Astrocyte (in vitro differentiated cells and primary cell): Measurements from ENCODE around the gene MRPL3. TPM values are rescaled to one million over a fixed set of nuclear protein-coding genes. Genes with fewer than 3 reads are reported as not detected.

ENCODE experiments used
- DNase-seq: peaks from one replicate; pipeline ENCODE4 v3.0.0-alpha.2; 2010; ENCODE audit warnings: low read depth
- FAIRE-seq: peaks from 2 replicates; lab custom pipeline; 2011; peaks lifted over from hg19 to GRCh38; lab: Jason Lieb, UNC
- H2AFZ ChIP-seq: 2 replicates; pipeline ENCODE4 v1.6.0; 2012; ENCODE audit warnings: low read depth, low read length, inconsistent platforms
- H3K27ac ChIP-seq: 2 replicates; pipeline ENCODE4 v1.5.1; 2011; ENCODE audit warnings: low read depth, low read length, inconsistent platforms
- H3K27me3 ChIP-seq: 2 replicates; pipeline ENCODE4 v1.6.0; 2011; ENCODE audit warnings: low read length, inconsistent platforms; ENCODE audit not compliant: insufficient read depth
- H3K36me3 ChIP-seq: 2 replicates; pipeline ENCODE4 v1.5.1; 2011; ENCODE audit warnings: low read length, inconsistent platforms; ENCODE audit not compliant: insufficient read depth
- H3K4me1 ChIP-seq: 2 replicates; pipeline ENCODE4 v1.5.1; 2011; ENCODE audit warnings: low read length, inconsistent platforms; ENCODE audit not compliant: insufficient read depth
- H3K4me2 ChIP-seq: 2 replicates; pipeline ENCODE4 v1.6.0; 2012; ENCODE audit warnings: low read length, inconsistent platforms
- H3K4me3 ChIP-seq: 2 replicates; pipeline ENCODE4 v1.5.1; 2011; ENCODE audit warnings: low read depth, mild to moderate bottlenecking, low read length, inconsistent platforms; ENCODE audit not compliant: insufficient read depth
- H3K79me2 ChIP-seq: 2 replicates; pipeline ENCODE4 v1.6.0; 2012; ENCODE audit warnings: mild to moderate bottlenecking, low read length, inconsistent platforms; ENCODE audit not compliant: insufficient read depth
- H3K9ac ChIP-seq: 2 replicates; pipeline ENCODE4 v1.6.0; 2012; ENCODE audit warnings: mild to moderate bottlenecking, low read length, inconsistent platforms
- H3K9me3 ChIP-seq: 2 replicates; pipeline ENCODE4 v1.5.1; 2012; ENCODE audit warnings: low read depth, mild to moderate bottlenecking, low read length, inconsistent platforms; ENCODE audit not compliant: insufficient read depth
- H4K20me1 ChIP-seq: 2 replicates; pipeline ENCODE4 v1.6.0; 2012; ENCODE audit warnings: low read length, inconsistent platforms; ENCODE audit not compliant: insufficient read depth
- H3K27ac Mint-ChIP-seq: one replicate; pipeline ENCODE4 v1.8.0; 2021; ENCODE audit warnings: mild to moderate bottlenecking, mixed read lengths; ENCODE audit not compliant: unreplicated experiment
- H3K27me3 Mint-ChIP-seq: one replicate; pipeline ENCODE4 v1.8.0; 2021; ENCODE audit warnings: low read depth, mixed read lengths; ENCODE audit not compliant: unreplicated experiment
- H3K36me3 Mint-ChIP-seq: one replicate; pipeline ENCODE4 v1.8.0; 2021; ENCODE audit warnings: low read depth, mixed read lengths; ENCODE audit not compliant: unreplicated experiment
- H3K4me1 Mint-ChIP-seq: one replicate; pipeline ENCODE4 v1.8.0; 2021; ENCODE audit warnings: low read depth, mixed read lengths; ENCODE audit not compliant: unreplicated experiment
- H3K4me3 Mint-ChIP-seq: one replicate; pipeline ENCODE4 v1.8.0; 2021; ENCODE audit warnings: mild to moderate bottlenecking, moderate library complexity, mixed read lengths; ENCODE audit not compliant: unreplicated experiment
- H3K9me3 Mint-ChIP-seq: one replicate; pipeline ENCODE4 v1.8.0; 2021; ENCODE audit warnings: mild to moderate bottlenecking, mixed read lengths; ENCODE audit not compliant: unreplicated experiment
- EZH2 ChIP-seq: IDR thresholded peaks from 2 replicates; pipeline ENCODE4 v1.6.1; 2012; ENCODE audit warnings: mild to moderate bottlenecking, low read length, inconsistent platforms; ENCODE audit not compliant: insufficient read depth
- total RNA-seq: library from RNA; stranded (reverse); gene quantifications from 2 replicates; pipeline ENCODE4 v1.2.1, GENCODE V29; 2021
- TF ChIP-seq, protein P1 (sequence below): IDR thresholded peaks from 2 replicates; pipeline ENCODE4 v1.5.1; 2011; ENCODE audit warnings: low read depth, mild to moderate bottlenecking, inconsistent platforms, low read length, moderate library complexity; ENCODE audit not compliant: insufficient read depth

The MRPL3 gene
- total RNA-seq, 1 donor from 2014 or later = 76.1 TPM

DNA sequence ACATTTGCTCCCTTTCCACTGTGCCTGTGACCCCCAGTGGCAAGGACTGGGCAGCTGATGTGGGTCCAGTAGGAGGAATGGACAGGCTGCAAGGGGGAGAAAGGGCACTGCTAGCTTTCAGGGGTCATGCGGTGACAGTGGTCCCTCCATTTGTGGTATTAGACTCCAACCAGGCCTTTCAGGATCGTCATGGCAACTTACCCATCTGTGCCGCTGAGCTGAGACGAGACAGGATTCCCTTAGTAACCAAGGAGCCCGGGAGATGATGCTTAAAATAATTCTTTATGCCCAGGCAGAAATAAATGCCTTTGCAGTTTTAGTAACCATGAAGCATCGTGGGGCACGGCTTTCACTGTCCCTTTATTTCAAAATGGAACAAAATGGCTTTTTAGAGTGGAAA, 15.9 kb upstream of the MRPL3 start:
- no peak for FAIRE-seq
- H3K27me3 Mint-ChIP-seq = peaks cover 3% of the 10 kb centered on the region
- H3K9ac ChIP-seq = no peak overlapping the region
- H3K4me1 ChIP-seq = no peaks in the 10 kb centered on the region
- no peaks in the 10 kb centered on the region for H4K20me1 ChIP-seq
- H3K4me2 ChIP-seq = no peak overlapping the region
- H3K27ac ChIP-seq = no peak overlapping the region
- DNase-seq = no peak
- H3K9me3 Mint-ChIP-seq = peaks cover 8% of the 10 kb centered on the region
- H3K4me3 Mint-ChIP-seq = no peak overlapping the region
- no peak overlapping the region for H2AFZ ChIP-seq
- peaks cover 2% of the 10 kb centered on the region for H3K27me3 ChIP-seq
- no peak for TF ChIP-seq EZH2
- TF ChIP-seq, protein P1, sequence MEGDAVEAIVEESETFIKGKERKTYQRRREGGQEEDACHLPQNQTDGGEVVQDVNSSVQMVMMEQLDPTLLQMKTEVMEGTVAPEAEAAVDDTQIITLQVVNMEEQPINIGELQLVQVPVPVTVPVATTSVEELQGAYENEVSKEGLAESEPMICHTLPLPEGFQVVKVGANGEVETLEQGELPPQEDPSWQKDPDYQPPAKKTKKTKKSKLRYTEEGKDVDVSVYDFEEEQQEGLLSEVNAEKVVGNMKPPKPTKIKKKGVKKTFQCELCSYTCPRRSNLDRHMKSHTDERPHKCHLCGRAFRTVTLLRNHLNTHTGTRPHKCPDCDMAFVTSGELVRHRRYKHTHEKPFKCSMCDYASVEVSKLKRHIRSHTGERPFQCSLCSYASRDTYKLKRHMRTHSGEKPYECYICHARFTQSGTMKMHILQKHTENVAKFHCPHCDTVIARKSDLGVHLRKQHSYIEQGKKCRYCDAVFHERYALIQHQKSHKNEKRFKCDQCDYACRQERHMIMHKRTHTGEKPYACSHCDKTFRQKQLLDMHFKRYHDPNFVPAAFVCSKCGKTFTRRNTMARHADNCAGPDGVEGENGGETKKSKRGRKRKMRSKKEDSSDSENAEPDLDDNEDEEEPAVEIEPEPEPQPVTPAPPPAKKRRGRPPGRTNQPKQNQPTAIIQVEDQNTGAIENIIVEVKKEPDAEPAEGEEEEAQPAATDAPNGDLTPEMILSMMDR = no peak
- H3K36me3 Mint-ChIP-seq = no peaks in the 10 kb centered on the region
- no peaks in the 10 kb centered on the region for H3K79me2 ChIP-seq
- no peaks in the 10 kb centered on the region for H3K36me3 ChIP-seq
- H3K4me3 ChIP-seq = no peak overlapping the region
- no peaks in the 10 kb centered on the region for H3K9me3 ChIP-seq
- H3K4me1 Mint-ChIP-seq = no peaks in the 10 kb centered on the region
- H3K27ac Mint-ChIP-seq = no peak overlapping the region

DNA sequence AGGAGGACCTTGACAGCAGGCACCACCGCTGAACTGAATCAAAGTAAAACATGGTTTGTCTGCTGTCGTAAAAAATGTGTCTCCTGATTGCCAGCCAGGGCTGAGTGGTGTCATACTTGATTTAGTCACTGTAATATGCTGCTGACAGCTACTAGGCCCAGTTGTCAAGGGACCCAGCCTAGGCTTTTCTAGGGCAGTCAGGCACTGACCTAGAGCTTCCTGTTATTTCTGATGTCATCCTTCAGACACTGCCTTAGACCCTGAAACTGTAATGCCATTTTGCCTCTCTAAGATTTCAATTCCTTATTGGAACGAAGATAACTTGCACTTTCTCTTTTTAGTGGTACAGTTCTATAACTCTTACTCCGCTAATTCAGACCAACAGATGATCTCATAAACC, 2.6 kb upstream of the MRPL3 start:
- H3K36me3 Mint-ChIP-seq = peaks cover 5% of the 10 kb centered on the region
- DNase-seq (no peak), FAIRE-seq (no peak)
- H3K36me3 ChIP-seq = peaks cover under 1% of the 10 kb centered on the region
- H3K4me3 Mint-ChIP-seq = no peak overlapping the region
- H3K4me3 ChIP-seq = no peak overlapping the region
- no peaks in the 10 kb centered on the region for H3K27me3 Mint-ChIP-seq
- TF ChIP-seq, protein P1 = no peak
- TF ChIP-seq EZH2 = no peak
- H3K27ac Mint-ChIP-seq = no peak overlapping the region
- H3K79me2 ChIP-seq = peaks cover 29% of the 10 kb centered on the region
- H2AFZ ChIP-seq = no peak overlapping the region
- no peak overlapping the region for H3K27ac ChIP-seq
- H3K9ac ChIP-seq = no peak overlapping the region
- peaks cover 4% of the 10 kb centered on the region for H3K4me1 ChIP-seq
- no peaks in the 10 kb centered on the region for H3K9me3 Mint-ChIP-seq
- no peaks in the 10 kb centered on the region for H4K20me1 ChIP-seq
- peaks cover 9% of the 10 kb centered on the region for H3K4me1 Mint-ChIP-seq
- no peaks in the 10 kb centered on the region for H3K27me3 ChIP-seq
- no peaks in the 10 kb centered on the region for H3K9me3 ChIP-seq
- no peak overlapping the region for H3K4me2 ChIP-seq

DNA sequence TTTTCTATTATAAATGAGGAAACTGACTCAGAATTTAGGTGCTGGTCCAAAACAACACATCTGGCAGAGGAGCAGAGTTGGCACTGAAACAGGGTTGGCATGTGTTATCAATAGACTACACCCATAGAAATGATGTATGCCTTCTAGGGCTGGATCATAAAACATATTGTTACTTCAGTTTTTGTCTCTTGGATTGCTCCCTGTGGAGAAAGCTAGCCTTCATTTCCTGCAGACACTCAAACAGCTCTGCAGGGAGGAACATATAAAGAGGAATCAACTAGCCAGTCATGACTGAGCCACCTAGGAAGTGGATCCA, 507 bp upstream of the MRPL3 start:
- H2AFZ ChIP-seq = peak overlapping the region; percentile 98
- peaks cover 3% of the 10 kb centered on the region for H4K20me1 ChIP-seq
- no peaks in the 10 kb centered on the region for H3K9me3 Mint-ChIP-seq
- peak overlapping the region; percentile 78 for H3K27ac ChIP-seq
- peaks cover 9% of the 10 kb centered on the region for H3K4me1 Mint-ChIP-seq
- no peak overlapping the region for H3K27ac Mint-ChIP-seq
- peaks cover 46% of the 10 kb centered on the region for H3K79me2 ChIP-seq
- FAIRE-seq (no peak), DNase-seq (no peak)
- peaks cover 4% of the 10 kb centered on the region for H3K4me1 ChIP-seq
- H3K36me3 Mint-ChIP-seq = peaks cover 5% of the 10 kb centered on the region
- no peaks in the 10 kb centered on the region for H3K27me3 Mint-ChIP-seq
- no peaks in the 10 kb centered on the region for H3K27me3 ChIP-seq
- peak overlapping the region; percentile 96 for H3K4me3 ChIP-seq
- H3K4me2 ChIP-seq = peak overlapping the region; percentile 90
- H3K9ac ChIP-seq = peak overlapping the region; percentile 94
- H3K4me3 Mint-ChIP-seq = peak overlapping the region; percentile 99
- peaks cover 14% of the 10 kb centered on the region for H3K36me3 ChIP-seq
- H3K9me3 ChIP-seq = no peaks in the 10 kb centered on the region
- TF ChIP-seq, protein P1 = no peak
- no peak for TF ChIP-seq EZH2
